DMS 273 (cell line): ENCODE measurements around the gene VIPR2.
A peak's percentile ranks its signal among the peaks of the same experiment; 100 is the strongest.

Experiments
- DNase-seq: peaks from one replicate; lab custom pipeline; 2025; ENCODE audit not compliant: unreplicated experiment; lab: John Stamatoyannopoulos, UW

VIPR2 gene

DNA sequence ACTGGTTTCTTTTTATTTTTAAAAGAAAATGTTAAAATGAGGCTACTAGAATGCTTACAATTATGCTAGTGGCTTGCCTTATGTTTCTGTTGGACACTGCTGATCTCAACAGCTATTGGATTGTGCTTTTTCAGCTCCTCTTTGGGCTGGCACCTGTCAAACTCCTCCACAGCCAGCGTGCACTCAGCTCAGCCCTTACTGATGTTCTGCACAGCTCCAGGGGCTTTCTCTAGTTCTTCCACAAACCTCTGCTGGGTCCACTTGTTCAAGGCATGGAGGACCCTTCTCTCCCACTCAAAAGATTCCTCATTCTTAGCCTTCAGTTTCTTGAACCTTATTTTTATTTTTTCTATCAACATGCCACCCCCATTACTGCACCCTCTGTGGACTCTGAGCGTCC lies 96.0 kb downstream of the VIPR2 start:
- no peak for DNase-seq

DNA sequence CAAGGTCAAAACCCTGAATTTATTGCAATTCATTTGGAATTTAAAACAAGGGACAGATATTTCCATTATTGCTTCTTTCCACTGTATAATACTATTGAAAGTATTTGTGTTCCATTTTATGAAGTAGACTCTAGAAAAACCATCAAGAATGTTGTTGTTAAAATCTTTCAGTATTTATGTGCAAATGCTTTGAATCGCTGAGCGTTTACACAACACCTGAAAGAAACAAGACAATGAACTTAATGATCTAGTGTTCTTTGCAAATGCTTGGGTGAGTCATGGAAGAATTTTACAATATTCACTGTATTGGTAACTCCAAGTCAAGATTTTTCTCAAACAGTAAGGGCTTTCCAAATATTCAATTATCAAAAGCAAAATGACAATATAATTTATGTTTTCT lies 97.1 kb downstream of the VIPR2 start:
- no peak for DNase-seq

DNA sequence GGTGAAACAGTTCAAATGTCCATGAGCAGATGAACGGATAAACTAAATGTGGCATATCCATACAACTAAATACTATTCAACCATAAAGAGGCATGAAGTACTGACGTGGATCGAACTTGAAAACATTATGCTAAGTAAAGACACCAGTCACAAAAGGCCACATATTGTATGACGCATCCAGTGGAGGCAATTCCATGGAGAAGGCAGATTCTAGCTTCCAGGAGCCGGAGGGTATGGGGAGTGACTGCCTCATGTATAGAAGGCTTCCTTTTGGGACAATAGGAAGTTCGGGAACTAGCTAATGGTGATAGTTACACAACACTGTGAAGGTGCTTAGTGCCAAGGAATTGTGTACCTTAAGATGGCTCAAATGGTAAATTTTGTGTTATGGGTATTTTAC lies 98.4 kb downstream of the VIPR2 start:
- no peak for DNase-seq

DNA sequence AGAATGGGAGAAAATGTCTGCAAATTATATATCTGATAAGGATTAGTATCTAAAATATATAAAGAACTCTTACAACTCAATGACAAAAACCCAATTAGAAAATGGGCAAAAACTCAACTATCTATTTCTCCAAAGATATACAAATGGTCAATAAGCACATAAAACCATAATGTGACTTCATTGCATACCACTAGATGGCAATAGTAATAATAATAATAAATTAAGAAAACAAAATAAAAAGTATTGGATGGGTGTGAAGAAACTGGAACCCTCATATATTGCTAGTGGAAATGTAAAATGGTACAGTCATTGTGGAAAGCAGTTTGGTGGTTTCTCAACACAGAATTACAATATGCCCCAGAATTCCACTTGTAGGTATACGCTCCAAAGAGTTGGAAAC lies 98.8 kb downstream of the VIPR2 start:
- DNase-seq = no peak

DNA sequence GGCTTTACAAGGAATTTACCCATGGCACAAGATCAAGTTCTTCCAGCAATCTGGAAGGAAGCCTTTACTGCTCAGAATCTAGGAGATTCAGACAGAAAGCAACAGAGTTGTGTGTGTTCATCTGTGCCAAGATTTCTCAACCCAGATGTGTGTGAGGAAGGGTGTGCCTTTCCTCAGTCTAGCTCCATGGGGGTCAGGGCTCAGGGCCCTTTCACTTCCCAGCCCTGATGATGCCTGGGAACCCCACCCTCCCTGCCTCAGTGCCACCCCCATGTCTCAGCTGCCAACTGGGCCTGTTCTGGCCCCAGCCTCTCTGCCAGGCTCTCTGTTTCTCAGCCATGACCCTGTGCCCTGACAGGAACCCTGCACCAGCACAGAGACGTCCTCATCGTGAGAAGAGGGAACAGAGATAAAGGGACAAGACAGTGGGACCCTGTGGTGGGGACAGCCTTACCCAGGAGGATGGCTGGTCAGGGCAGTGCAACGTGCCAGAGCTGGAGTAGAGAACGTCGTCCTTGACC lies 102.0 kb downstream of the VIPR2 start:
- DNase-seq = no peak

DNA sequence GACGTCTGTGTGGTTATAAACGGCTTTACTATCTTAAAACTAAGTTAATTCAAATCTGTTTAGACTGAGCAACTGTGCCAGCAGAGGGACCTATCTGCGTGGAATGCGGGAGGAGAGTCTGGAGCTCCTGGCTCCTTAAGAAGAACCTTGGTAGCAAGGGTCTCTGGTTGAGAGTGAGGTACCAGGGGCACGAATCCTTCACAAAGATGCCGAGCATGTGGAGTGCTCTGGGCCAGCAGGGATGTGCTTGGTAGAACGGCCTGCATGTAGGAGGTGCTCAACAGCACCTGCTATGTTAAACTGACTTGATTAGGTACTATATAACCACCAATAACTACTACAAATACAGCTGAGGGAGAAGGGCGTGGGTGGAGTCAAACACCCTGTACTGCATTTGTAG lies 102.6 kb downstream of the VIPR2 start:
- no peak for DNase-seq

DNA sequence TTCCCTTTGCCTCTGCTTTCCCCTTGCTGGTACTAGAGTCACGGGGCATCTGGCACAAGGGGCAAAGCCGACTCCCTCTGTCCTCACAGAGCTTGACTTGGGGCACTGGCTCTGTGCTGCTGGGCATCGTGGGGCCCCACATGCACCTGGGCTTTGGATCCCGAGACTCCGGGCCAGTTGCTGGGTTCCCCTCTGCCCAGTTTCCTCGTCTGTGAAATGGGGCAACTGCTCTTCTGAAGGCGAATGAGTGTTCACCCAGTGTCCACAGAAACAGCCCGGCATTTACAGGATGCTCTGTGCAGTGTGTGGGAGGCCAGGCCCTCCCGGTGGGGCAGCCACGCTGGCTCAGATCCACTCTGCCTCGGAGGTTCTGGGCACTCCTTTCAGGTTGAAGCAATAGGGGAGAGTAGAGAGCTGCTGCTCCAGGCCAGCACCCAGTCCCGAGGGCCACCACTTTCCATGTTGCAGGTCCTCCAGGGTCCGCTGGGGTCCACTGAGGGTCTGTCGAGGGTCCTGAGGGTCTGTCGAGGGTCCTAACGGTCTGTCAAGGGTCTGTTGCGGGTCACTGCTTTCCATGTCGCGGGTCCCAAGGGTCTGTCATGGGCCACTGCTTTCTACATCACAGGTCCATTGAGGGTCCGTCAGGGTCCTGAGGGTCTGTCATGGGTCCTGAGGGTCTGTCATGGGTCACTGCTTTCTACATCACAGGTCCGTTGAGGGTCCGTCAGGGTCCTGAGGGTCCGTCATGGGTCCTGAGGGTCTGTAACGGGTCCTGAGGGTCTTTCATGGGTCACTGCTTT lies 103.6 kb downstream of the VIPR2 start:
- DNase-seq = no peak

- DNase-seq = no peak
Observed at GRCh38 chr7:159040146-159040545, 104.5 kb downstream of the VIPR2 start.

GRCh38 chr7:159039716-159040115 lies 105.0 kb downstream of the VIPR2 start:
- DNase-seq = no peak

- DNase-seq = no peak
Observed at GRCh38 chr7:159038066-159038465, 106.6 kb downstream of the VIPR2 start.

- DNase-seq = no peak
Observed at GRCh38 chr7:159036916-159037605, 107.6 kb downstream of the VIPR2 start.

DNA sequence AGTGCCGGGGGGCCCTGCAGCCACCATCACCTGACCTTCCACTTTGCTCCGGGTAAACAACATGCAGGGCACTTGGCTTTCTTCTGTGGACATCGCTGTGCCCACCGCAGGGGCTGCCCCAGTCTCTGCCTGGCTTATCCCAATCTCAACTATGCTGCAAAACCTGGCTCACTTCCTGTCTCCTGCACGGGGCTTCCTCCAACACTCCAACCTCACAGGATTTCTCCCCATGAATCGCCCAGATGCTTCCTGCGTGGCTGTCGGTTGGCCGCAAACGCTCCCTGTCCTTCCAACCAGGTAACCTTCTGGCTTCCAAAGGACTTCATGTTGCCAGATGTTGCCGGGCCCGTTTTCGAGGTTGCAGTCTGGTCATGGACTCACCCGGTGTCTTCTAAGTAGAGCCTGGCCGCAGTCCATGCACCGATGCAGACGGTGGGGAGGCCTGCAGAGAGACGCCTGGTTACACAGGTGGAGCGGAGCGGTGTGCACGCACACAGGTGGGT lies 109.0 kb downstream of the VIPR2 start:
- no peak for DNase-seq

- no peak for DNase-seq
Observed at GRCh38 chr7:159034988-159035387, 109.7 kb downstream of the VIPR2 start.

DNA sequence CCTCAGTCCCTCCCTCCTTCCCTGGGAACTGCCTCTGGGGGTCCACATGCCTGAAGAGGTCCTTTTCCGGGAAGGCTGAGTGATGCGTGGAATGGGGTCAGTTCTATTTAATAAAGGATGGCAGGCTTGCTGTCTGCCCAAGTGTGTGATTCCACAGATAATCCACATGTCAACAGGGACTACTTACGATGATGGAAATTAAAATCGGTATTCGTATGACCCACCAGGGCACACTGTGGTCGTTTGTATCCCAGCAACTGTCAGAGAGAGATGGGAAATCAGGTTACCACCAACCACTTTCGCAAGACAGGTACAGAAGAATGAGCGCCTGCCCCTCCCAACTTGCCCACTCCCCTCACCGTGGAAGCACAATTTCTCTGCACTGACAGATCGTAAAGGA lies 110.3 kb downstream of the VIPR2 start:
- no peak for DNase-seq

DNA sequence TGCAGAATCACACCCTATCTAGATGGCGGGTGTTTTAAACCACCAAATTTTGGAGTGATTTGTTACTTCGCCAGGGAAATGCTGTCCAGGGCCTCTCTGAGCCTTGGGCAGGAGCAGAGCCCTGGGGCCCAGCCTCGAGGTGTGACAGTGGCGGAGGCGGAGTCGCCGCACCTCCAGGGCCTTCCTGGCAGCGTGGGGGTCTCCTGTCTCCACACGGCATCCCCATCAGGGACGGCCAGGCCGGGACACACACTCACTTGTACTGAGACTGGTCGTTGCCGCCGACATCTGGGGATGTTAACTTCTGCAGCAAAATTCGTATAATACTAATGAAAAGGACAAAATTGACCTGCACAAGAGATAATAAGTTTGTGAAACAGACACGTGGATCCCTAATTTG lies 110.7 kb downstream of the VIPR2 start:
- DNase-seq = no peak

- no peak for DNase-seq
Observed at GRCh38 chr7:159033473-159033825, 111.2 kb downstream of the VIPR2 start.

- DNase-seq = no peak
Observed at GRCh38 chr7:159032753-159033472, 111.8 kb downstream of the VIPR2 start.

GRCh38 chr7:159032322-159032721 lies 112.3 kb downstream of the VIPR2 start:
- no peak for DNase-seq

- no peak for DNase-seq
Observed at GRCh38 chr7:159031750-159032149, 112.9 kb downstream of the VIPR2 start.

DNA sequence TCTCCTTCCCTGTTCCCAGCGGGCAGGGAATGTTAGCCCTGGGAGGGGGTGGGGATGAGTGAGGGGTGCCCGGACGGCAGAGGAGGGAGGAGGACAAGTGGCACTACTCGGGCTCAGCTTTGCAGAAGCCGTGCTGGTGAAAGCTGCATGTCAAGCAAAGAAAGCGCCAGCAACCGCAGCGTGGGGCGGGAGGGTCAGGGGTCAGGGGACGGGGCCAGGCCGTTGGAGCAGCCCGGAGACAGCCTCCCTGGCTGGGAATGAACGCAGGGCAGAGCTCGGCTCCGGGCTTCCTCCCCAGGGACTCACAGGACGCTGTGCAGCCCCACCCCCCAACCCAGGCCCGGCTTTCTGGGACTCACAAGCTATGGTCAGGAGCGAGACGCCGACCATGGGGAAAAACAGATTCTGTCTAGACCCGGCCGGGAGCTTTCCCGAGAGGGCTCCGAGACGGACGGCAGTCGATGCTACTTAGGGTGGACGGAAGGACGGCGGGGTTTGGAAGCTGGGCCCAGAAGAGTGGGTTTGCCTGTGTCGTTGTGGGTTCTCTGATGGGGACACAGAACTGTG lies 113.4 kb downstream of the VIPR2 start:
- no peak for DNase-seq

GRCh38 chr7:159030490-159031134 lies 114.1 kb downstream of the VIPR2 start:
- peak; percentile 91 for DNase-seq
